H1 (cell line): ENCODE data around the gene CSRNP3. TPM values are rescaled to one million over a fixed set of nuclear protein-coding genes. Genes with fewer than 3 reads are reported as not detected.
A peak's percentile ranks its signal among the peaks of the same experiment; 100 is the strongest.

Experiments
- CTCF ChIA-PET: fragments of 300-600 bp; sonication (Branson Sonifier 250); formaldehyde crosslinking; loops from one replicate; lab custom pipeline; 2021; ENCODE audit not compliant: partially characterized antibody; lab: Charles Lee
- POLR2A ChIA-PET: fragments of 300-600 bp; sonication (Branson Sonifier 250); formaldehyde crosslinking; loops from one replicate; lab custom pipeline; 2021; ENCODE audit warnings: inconsistent platforms; ENCODE audit not compliant: partially characterized antibody; lab: Charles Lee
- DNase-seq, 2 experiments: peaks; one replicate each; pipeline versions ENCODE4 v3.0.0 to v3.0.0-alpha.2; 2010 to 2022; ENCODE audit warnings: low spot score in 2 of 2, low read depth in 1 of 2, mixed read lengths in 1 of 2
- FAIRE-seq: peaks from 2 replicates; lab custom pipeline; 2011; peaks lifted over from hg19 to GRCh38; lab: Jason Lieb, UNC
- H2AFZ ChIP-seq: 2 replicates; pipeline ENCODE4 v1.8.1; 2012; ENCODE audit warnings: low read length, inconsistent platforms
- H2AK5ac ChIP-seq: 2 replicates; pipeline ENCODE4 v1.6.1; 2013; ENCODE audit warnings: low read depth, low read length
- H2BK120ac ChIP-seq: replicated peaks from 2 replicates; pipeline ENCODE3; 2013; ENCODE audit warnings: low read depth, low read length, inconsistent platforms
- H2BK12ac ChIP-seq: 2 replicates; pipeline ENCODE4 v1.6.1; 2013; ENCODE audit warnings: low read depth, low read length
- H2BK15ac ChIP-seq: 2 replicates; pipeline ENCODE4 v1.6.1; 2013; ENCODE audit warnings: low read length
- H2BK20ac ChIP-seq: 2 replicates; pipeline ENCODE4 v1.6.1; 2013; ENCODE audit warnings: low read length
- H2BK5ac ChIP-seq: 2 replicates; pipeline ENCODE4 v1.6.1; 2013; ENCODE audit warnings: low read depth, low read length
- H3K14ac ChIP-seq: 2 replicates; pipeline ENCODE4 v1.6.1; 2013; ENCODE audit warnings: inconsistent platforms; ENCODE audit not compliant: insufficient read length
- H3K18ac ChIP-seq: 2 replicates; pipeline ENCODE4 v1.6.1; 2013; ENCODE audit warnings: low read length; ENCODE audit errors: extremely low read depth
- H3K23ac ChIP-seq: 2 replicates; pipeline ENCODE4 v1.6.1; 2013; ENCODE audit warnings: inconsistent platforms; ENCODE audit not compliant: insufficient read length
- H3K23me2 ChIP-seq: 2 replicates; pipeline ENCODE4 v1.6.1; 2013; ENCODE audit warnings: low read depth, low read length
- H3K27ac ChIP-seq: 2 replicates; pipeline ENCODE4 v1.6.1; 2011; ENCODE audit warnings: low read depth, low read length, inconsistent platforms
- H3K27me3 ChIP-seq, 4 experiments: replicated peaks in 1 of 4; 1 replicate in 1 of 4; 2 replicates in 3 of 4; pipeline versions ENCODE4 v1.6.1 to v1.8.1; 2011 to 2013; ENCODE audit warnings: low read length in 3 of 4, mild to moderate bottlenecking in 3 of 4, inconsistent platforms in 2 of 4, mixed read lengths in 2 of 4, moderate library complexity in 1 of 4; ENCODE audit not compliant: control insufficient read depth in 3 of 4, insufficient read depth in 3 of 4; ENCODE audit errors: extremely low read depth in 1 of 4
- H3K36me3 ChIP-seq, 4 experiments: 2 replicates each; pipeline versions ENCODE4 v1.6.1 to v1.8.1; 2011 to 2013; ENCODE audit warnings: mild to moderate bottlenecking in 4 of 4, low read length in 3 of 4, moderate library complexity in 2 of 4, control low read depth in 1 of 4, inconsistent platforms in 1 of 4; ENCODE audit not compliant: insufficient read depth in 4 of 4, control insufficient read depth in 2 of 4
- H3K4ac ChIP-seq: replicated peaks from 2 replicates; pipeline ENCODE3; 2013; ENCODE audit warnings: low read length, low read depth, mixed read lengths, inconsistent platforms; ENCODE audit not compliant: insufficient read length
- H3K4me1 ChIP-seq, 4 experiments: replicated peaks in 1 of 4; 1 replicate in 1 of 4; 2 replicates in 3 of 4; pipeline versions ENCODE4 v1.6.1 to v1.8.1; 2011 to 2013; ENCODE audit warnings: low read length in 3 of 4, inconsistent platforms in 2 of 4, mixed read lengths in 1 of 4; ENCODE audit not compliant: insufficient read depth in 4 of 4, control insufficient read depth in 3 of 4
- H3K4me2 ChIP-seq, 2 experiments: 2 replicates each; pipeline versions ENCODE4 v1.6.1 to v1.8.1; 2011 to 2013; ENCODE audit warnings: low read depth in 2 of 2, low read length in 2 of 2, control low read depth in 1 of 2, inconsistent platforms in 1 of 2, mild to moderate bottlenecking in 1 of 2; ENCODE audit not compliant: insufficient read depth in 1 of 2
- H3K4me3 ChIP-seq, 4 experiments: fragments of 200-600, 300-600 bp in 1 of 4; sonication (generic), shearing (Covaris generic), sonication (Bioruptor Twin) in 1 of 4; 2 replicates each; pipeline versions ENCODE4 v1.5.1 to v1.8.1; 2011 to 2016; ENCODE audit warnings: low read length in 4 of 4, low read depth in 3 of 4, control low read depth in 2 of 4, inconsistent platforms in 2 of 4, mild to moderate bottlenecking in 2 of 4, mixed read lengths in 1 of 4, moderate library complexity in 1 of 4; ENCODE audit not compliant: insufficient read depth in 2 of 4; ENCODE audit errors: extremely low read depth in 1 of 4
- H3K56ac ChIP-seq: replicated peaks from 2 replicates; pipeline ENCODE3; 2013; ENCODE audit warnings: low read depth, mild to moderate bottlenecking, mixed read lengths, low read length, inconsistent platforms; ENCODE audit not compliant: insufficient read length
- H3K79me1 ChIP-seq: 2 replicates; pipeline ENCODE4 v1.6.1; 2013; ENCODE audit warnings: low read depth, low read length, control low read depth
- H3K79me2 ChIP-seq, 2 experiments: 2 replicates each; pipeline versions ENCODE4 v1.6.1 to v1.8.1; 2012 to 2013; ENCODE audit warnings: low read length in 2 of 2, mild to moderate bottlenecking in 2 of 2, inconsistent platforms in 1 of 2; ENCODE audit not compliant: insufficient read depth in 2 of 2, control insufficient read depth in 1 of 2
- H3K9ac ChIP-seq, 4 experiments: replicated peaks in 1 of 4; 1 replicate in 1 of 4; 2 replicates in 3 of 4; pipeline versions ENCODE4 v1.6.1 to v1.8.1; 2011 to 2013; ENCODE audit warnings: low read depth in 3 of 4, low read length in 3 of 4, control low read depth in 2 of 4, mild to moderate bottlenecking in 2 of 4, moderate library complexity in 2 of 4, inconsistent platforms in 1 of 4; ENCODE audit errors: extremely low read depth in 1 of 4
- H3K9me3 ChIP-seq, 2 experiments: 2 replicates each; pipeline versions ENCODE4 v1.6.1 to v1.8.1; 2012 to 2013; ENCODE audit warnings: mild to moderate bottlenecking in 2 of 2, moderate library complexity in 2 of 2, control low read depth in 1 of 2, inconsistent platforms in 1 of 2, low read depth in 1 of 2, low read length in 1 of 2, mixed read lengths in 1 of 2; ENCODE audit not compliant: insufficient read depth in 2 of 2
- H4K20me1 ChIP-seq, 2 experiments: replicated peaks in 1 of 2; 2 replicates each; pipeline versions ENCODE3 to v1.8.1; 2011 to 2013; ENCODE audit warnings: inconsistent platforms in 2 of 2, low read length in 2 of 2, mild to moderate bottlenecking in 1 of 2; ENCODE audit not compliant: insufficient read depth in 2 of 2, control insufficient read depth in 1 of 2
- H4K5ac ChIP-seq: 2 replicates; pipeline ENCODE4 v1.6.1; 2013; ENCODE audit warnings: low read length, low read depth, mixed read lengths, inconsistent platforms; ENCODE audit not compliant: insufficient read length
- H4K8ac ChIP-seq: 2 replicates; pipeline ENCODE4 v1.8.0; 2013; ENCODE audit warnings: mild to moderate bottlenecking, moderate library complexity, low read length, inconsistent platforms; ENCODE audit not compliant: insufficient read depth; ENCODE audit errors: extremely low read depth
- H4K91ac ChIP-seq: replicated peaks from 2 replicates; pipeline ENCODE3; 2013; ENCODE audit warnings: low read length, mixed read lengths, inconsistent platforms; ENCODE audit not compliant: insufficient read length
- ASH2L ChIP-seq: fragments of 200-600, 300-600 bp; sonication (generic); IDR thresholded peaks from one replicate; pipeline ENCODE4 v1.7.1; 2017; ENCODE audit warnings: low read length
- CHD1 ChIP-seq: IDR thresholded peaks from 2 replicates; pipeline ENCODE4 v1.6.1; 2012; ENCODE audit warnings: low read depth, low read length, improper control_type of control experiment
- GABPA ChIP-seq: IDR thresholded peaks from 2 replicates; pipeline ENCODE4 v1.6.1; 2011; ENCODE audit warnings: mild to moderate bottlenecking, low read length, moderate library complexity, borderline replicate concordance; ENCODE audit not compliant: insufficient read depth
- HDAC2 ChIP-seq, 2 experiments: fragments of 300-600 bp in 1 of 2; sonication (generic) in 1 of 2; IDR thresholded peaks; 2 replicates each; pipeline ENCODE4 v1.6.1; 2011 to 2012; ENCODE audit warnings: low read depth in 2 of 2, low read length in 2 of 2, mild to moderate bottlenecking in 2 of 2, moderate library complexity in 2 of 2, borderline replicate concordance in 1 of 2, inconsistent platforms in 1 of 2
- JUN ChIP-seq: IDR thresholded peaks from 2 replicates; pipeline ENCODE4 v1.6.1; 2011; ENCODE audit warnings: low read depth, mild to moderate bottlenecking, improper control_type of control experiment, low read length
- KDM4A ChIP-seq: IDR thresholded peaks from one replicate; pipeline ENCODE4 v1.7.1; 2012; ENCODE audit warnings: low read depth, mild to moderate bottlenecking, moderate library complexity, low read length, inconsistent platforms; ENCODE audit not compliant: severe bottlenecking
- PHF8 ChIP-seq: fragments of 200-600 bp; sonication (generic); conservative IDR thresholded peaks from 2 replicates; pipeline ENCODE4 v1.7.1; 2012; ENCODE audit warnings: low read depth, mild to moderate bottlenecking, inconsistent platforms, low read length, moderate library complexity
- POU5F1 ChIP-seq: IDR thresholded peaks from 2 replicates; pipeline ENCODE4 v1.6.1; 2011; ENCODE audit warnings: low read depth, mild to moderate bottlenecking, low read length, moderate library complexity
- SIN3A ChIP-seq, 2 experiments: IDR thresholded peaks in 1 of 2; conservative IDR thresholded peaks in 1 of 2; 2 replicates each; pipeline ENCODE4 v1.6.1; 2011 to 2012; ENCODE audit warnings: low read length in 2 of 2, improper control_type of control experiment in 1 of 2, low read depth in 1 of 2, mild to moderate bottlenecking in 1 of 2
- SIX5 ChIP-seq: IDR thresholded peaks from 2 replicates; pipeline ENCODE4 v1.6.1; 2011; ENCODE audit warnings: mild to moderate bottlenecking, low read depth, low read length
- SP2 ChIP-seq: IDR thresholded peaks from 2 replicates; pipeline ENCODE4 v1.6.1; 2012; ENCODE audit warnings: mild to moderate bottlenecking, low read length, inconsistent platforms
- WGBS, 2 experiments: shearing (Covaris generic) in 1 of 2; methylation state at CpG; one replicate each; pipeline versions ENCODE4 v1.1.6 to v1.1.7; 2013 to 2015; ENCODE audit warnings: low lambda C conversion rate in 2 of 2, mixed read lengths in 2 of 2, inconsistent platforms in 1 of 2, low coverage in 1 of 2, missing lambda C conversion rate in 1 of 2; ENCODE audit not compliant: insufficient replicate concordance in 2 of 2, insufficient coverage in 1 of 2, insufficient read length in 1 of 2; ENCODE audit errors: extremely low coverage in 1 of 2, missing lambda C conversion rate in 1 of 2; 5-methylcytosine and 5-hydroxymethylcytosine counted together
- polyA plus RNA-seq, 7 experiments: library from polyadenylated mRNA; depleted of rRNA in 3 of 7; stranded (reverse) in 5 of 7; unstranded in 2 of 7; fragments of >200 nt in 5 of 7; fragments of 200-250 nt in 2 of 7; gene quantifications; 1 replicate in 5 of 7; 2 replicates in 1 of 7; 4 replicates in 1 of 7; pipeline versions ENCODE4 v1.2.1 to v1.2.3, GENCODE V29; 2011 to 2013; ENCODE audit warnings: missing spikeins in 2 of 7, mixed read lengths in 2 of 7
- total RNA-seq: library from RNA; stranded (reverse); fragmentation: NEBNext Ultra II Directional; extraction: Animal tissue kit (Norgen Biotek cat#: 25700); gene quantifications from 2 replicates; pipeline ENCODE4 v1.2.1, GENCODE V29; 2021
- TF ChIP-seq, protein P1 (sequence below): IDR thresholded peaks from 2 replicates; pipeline ENCODE4 v1.6.1; 2011; ENCODE audit warnings: low read length, improper control_type of control experiment

The CSRNP3 gene
- total and polyA plus RNA-seq, 2 of the 8 experiments (the other 6 are each of a cell fraction or from before 2014, with no cell fraction given) = 1.3 to 6.5 TPM

DNA sequence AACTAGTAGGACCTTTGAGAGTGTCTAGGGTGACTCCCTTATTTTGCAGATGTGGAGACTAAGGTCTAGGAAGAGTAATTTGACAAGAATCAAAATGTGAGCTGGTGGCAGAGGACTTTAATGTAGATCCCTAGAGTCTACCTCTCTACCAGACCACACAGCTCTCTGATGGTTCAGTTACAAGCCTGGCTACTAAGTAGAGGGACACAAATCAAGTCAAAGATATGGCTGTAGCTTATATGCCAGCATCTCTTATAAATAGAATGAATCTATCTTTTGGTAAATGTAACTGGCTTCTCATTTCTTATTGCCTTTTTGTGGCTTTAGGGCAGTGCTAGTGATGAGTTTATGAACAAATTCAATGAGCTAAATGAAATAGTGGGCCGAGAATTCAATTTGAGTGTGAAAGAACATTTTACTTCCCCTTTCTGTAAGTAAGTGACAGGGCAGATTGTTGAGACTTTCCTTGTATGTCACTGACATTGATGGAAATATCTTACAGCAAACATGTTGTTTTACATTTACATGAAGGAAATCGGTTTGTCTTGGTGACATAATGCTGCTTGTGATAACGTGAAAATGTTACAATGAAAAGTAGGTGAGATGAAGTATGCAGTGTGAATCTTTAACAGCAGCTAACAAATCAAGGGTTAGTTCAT lies 28.3 kb downstream of the CSRNP3 start:
- no peaks in the 10 kb centered on the region for H3K79me2 ChIP-seq
- no peaks in the 10 kb centered on the region for H4K20me1 ChIP-seq
- H3K4ac ChIP-seq = no peak overlapping the region
- H3K79me1 ChIP-seq = no peaks in the 10 kb centered on the region
- ChIA-PET POLR2A (no interaction called here), CTCF (interaction anchor here (0.8 kb wide), 1 partner anchor 27 kb away, joined by 3 read pairs; no protein-coding TSS in a partner anchor)
- no peaks in the 10 kb centered on the region; a peak in 1 of 8 replicates for H3K36me3 ChIP-seq
- H2BK15ac ChIP-seq = no peak overlapping the region
- H2BK20ac ChIP-seq = no peak overlapping the region
- no peak overlapping the region for H3K4me2 ChIP-seq
- no peak overlapping the region for H3K18ac ChIP-seq
- no peaks in the 10 kb centered on the region for H3K4me1 ChIP-seq
- H3K14ac ChIP-seq = no peak overlapping the region
- no peak overlapping the region for H4K8ac ChIP-seq
- H3K4me3 ChIP-seq = no peak overlapping the region
- no peak overlapping the region for H2AK5ac ChIP-seq
- H4K5ac ChIP-seq = no peak overlapping the region
- no peak overlapping the region for H2BK120ac ChIP-seq
- no peaks in the 10 kb centered on the region for H3K23me2 ChIP-seq
- no peak overlapping the region for H2AFZ ChIP-seq
- H2BK5ac ChIP-seq = no peak overlapping the region
- H2BK12ac ChIP-seq = no peak overlapping the region
- no peak overlapping the region for H4K91ac ChIP-seq
- no peaks in the 10 kb centered on the region for H3K27me3 ChIP-seq
- H3K56ac ChIP-seq = no peak overlapping the region
- DNase-seq (no peak), FAIRE-seq (peak; percentile 19)
- H3K9ac ChIP-seq = no peak overlapping the region
- no peak overlapping the region for H3K23ac ChIP-seq
- no peaks in the 10 kb centered on the region for H3K9me3 ChIP-seq
- H3K27ac ChIP-seq = no peak overlapping the region
- WGBS, 2 experiments = 73% methylated on average over 3 of the region's 3 CpGs; no CpG with 5 or more reads in 1 of the 2 experiments
- TF ChIP-seq SIX5 (no peak), SP2 (no peak), JUN (no peak), CHD1 (no peak), POU5F1 (no peak), KDM4A (no peak), SIN3A (conservative IDR thresholded peaks at IDR 0.05 in 1 of 2, IDR thresholded peaks at IDR 0.05 in 1 of 2; ENCODE audit: low read depth in 1 of 2, low read length in 2 of 2) (no peak), ASH2L (no peak), GABPA (no peak), PHF8 (no peak), HDAC2 (IDR thresholded peaks at IDR 0.05; ENCODE audit: borderline replicate concordance in 1 of 2, low read depth in 2 of 2, low read length in 2 of 2) (no peak)
- TF ChIP-seq, protein P1, sequence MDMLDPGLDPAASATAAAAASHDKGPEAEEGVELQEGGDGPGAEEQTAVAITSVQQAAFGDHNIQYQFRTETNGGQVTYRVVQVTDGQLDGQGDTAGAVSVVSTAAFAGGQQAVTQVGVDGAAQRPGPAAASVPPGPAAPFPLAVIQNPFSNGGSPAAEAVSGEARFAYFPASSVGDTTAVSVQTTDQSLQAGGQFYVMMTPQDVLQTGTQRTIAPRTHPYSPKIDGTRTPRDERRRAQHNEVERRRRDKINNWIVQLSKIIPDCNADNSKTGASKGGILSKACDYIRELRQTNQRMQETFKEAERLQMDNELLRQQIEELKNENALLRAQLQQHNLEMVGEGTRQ = no peak
